GM10847 (cell line): ENCODE data around the gene OMA1.

ENCODE experiments used
- POLR2A ChIP-seq: IDR thresholded peaks from 2 replicates; pipeline ENCODE4 v1.6.1; 2011; ENCODE audit not compliant: insufficient read length; ENCODE audit errors: extremely low read depth

The OMA1 gene

DNA sequence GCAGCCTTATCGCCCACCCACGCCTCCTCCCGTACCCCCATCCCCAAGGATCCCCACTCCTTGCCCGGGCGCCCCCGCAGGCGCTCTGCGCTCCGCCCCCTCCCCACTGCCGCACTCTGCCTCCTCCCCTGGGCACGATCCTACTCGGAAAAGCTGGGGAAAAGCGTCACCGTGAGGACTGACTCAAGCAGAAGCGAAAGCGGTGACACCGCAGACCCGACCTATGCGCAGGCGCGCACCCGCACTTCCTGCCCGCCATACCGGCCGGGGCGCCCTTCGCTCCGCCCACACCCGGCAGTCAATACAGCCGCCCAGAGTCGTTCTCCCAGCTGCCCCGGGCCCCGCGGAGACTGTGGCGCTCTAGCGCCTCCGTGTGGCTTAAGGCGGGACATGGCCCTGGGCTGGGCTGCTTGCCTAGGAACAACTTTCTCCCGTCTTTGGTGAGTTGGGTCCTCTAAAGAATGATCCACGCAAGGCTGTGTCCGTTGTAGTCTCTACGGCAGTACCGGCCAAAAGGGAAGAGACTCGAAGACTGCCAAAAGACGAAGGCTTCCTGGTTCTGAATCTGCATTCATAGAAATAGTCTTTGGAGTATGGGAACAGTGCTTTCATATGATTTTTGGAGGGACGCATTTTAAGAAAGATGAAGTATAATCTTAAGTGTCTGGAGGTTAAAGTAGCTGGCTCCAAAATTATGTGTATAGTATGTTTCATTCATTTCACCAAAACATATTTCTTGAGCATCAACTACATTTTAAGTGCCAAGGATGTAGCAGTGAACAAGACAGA is at the start of gene OMA1:
OMA1 (minus strand) TSS at position 207 of the 789 bp plus-strand sequence. CDS start 7,432 bp downstream, outside the sequence.
- TF ChIP-seq POLR2A: peak; percentile 48

DNA sequence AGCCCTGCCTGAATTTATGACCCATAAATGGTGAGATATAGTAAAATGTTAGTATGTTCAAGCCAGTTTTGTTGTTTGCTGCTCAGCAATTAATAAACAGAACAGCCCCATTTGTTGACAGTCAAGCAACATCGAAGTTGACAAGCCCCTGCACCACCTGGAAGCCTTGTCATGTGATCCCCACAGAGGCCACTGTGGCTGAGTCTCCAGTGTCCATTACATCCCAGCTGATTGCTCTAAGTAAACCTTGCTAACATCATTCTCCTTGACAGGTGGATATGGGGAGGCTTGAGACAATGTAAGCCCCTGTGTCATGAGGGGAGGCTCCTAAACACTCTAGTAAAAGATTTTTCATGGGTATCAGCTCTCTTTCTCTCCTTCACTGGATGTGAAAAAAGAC is 48.0 kb upstream of the OMA1 start:
- TF ChIP-seq POLR2A: no peak

DNA sequence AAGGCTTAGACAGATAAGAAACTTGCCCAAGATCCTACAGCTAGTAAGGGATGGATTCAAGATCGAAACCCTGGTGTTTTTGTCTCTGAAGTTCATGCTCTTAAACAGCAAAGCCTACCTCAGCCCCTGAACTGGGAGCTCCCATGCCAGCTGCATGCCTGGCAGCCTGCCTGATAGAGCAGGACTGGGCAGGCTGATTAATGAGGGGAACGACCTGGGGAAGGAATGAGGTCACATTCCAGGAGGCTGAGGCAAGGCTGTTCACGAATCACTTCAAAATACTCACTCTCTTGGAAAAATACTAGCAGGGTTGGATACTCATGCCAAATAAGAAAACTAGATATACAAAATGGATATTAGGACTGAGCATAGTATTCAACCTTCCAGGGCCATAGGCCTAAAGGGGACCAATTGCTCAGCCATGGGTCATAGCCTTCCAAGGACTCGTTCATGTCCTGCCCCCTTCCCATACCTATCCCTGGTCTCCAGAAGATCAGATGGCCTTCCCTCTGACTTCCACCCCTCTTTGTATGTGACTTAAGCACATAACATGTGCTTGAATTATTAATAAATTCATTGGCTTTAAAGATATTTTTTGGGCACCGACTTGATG is 46.1 kb upstream of the OMA1 start:
- TF ChIP-seq POLR2A: no peak

DNA sequence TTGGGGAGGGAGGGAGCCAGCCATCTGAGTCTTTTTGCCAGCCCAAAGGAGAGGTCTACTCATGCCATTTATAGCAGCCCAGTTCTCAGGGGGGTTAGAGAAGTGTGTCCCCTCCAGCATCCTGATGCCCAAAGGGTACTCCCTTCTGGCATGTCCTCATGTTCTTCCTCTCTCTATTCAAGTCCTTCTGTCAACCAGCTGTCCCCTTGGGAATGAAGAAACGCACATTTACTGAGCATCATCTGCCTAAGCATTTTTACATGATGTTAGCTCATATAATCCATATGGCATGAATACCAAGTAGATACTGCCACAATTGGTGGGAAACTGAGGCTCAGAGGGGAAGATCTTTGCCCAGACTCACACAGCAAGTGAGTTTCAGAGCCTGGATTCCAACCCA is 45.3 kb upstream of the OMA1 start:
- TF ChIP-seq POLR2A: no peak

DNA sequence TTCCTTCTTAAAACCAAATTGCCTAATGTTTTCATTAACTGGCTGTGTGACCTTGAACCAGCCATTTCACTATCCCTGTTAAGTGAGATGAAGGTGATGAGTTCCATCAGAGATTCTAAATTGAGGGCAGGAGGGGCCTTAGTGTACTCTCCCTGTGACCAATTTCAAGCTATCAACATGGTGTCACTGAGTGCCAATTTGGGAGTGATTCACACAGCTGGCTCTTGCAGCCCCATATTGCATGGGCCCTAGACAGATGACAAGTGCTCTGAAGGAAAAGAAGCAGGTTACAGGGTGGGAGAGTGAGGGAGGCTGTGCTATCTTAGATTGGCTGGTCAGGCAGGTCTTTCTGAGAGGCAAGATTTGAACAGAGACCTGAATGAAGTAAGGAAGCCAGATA is 43.5 kb upstream of the OMA1 start:
- TF ChIP-seq POLR2A: no peak

DNA sequence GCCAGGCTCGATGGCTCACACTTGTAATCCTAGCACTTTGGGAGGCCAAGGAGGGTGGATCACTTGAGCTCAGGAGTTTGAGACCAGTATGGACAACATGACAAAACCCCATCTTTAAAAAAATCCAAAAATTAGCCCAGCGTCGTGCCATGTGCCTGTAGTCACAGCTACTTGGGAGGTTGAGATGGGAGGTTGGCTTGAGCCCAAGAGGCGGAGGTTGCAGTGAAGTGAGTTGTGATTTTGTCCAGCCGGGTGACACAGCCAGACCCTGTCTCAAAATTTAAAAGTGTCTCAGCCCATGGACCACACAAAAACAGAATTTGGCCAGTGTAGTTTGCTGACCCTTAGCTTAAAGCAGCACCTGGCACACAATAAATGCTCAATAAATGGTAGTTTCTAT is 41.9 kb upstream of the OMA1 start:
- no peak for TF ChIP-seq POLR2A

DNA sequence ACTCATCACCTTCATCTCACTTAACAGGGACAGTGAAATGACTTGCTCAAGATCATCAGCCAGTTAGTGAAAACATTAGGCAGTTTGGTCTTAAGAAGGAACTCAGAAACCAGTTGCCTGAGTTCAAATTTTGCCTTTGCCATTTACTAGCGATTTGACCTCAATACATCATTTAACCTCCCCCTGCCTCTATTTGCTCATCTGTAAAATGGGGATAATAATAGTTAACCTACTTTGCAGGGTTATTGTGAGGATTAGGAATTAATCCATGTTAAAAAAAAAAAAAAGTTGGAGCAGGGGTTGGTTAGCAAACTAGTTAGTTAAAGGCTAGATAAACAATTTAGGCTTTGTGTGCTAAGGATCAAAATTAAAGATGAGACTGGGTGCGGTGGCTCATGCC is 41.1 kb upstream of the OMA1 start:
- no peak for TF ChIP-seq POLR2A

DNA sequence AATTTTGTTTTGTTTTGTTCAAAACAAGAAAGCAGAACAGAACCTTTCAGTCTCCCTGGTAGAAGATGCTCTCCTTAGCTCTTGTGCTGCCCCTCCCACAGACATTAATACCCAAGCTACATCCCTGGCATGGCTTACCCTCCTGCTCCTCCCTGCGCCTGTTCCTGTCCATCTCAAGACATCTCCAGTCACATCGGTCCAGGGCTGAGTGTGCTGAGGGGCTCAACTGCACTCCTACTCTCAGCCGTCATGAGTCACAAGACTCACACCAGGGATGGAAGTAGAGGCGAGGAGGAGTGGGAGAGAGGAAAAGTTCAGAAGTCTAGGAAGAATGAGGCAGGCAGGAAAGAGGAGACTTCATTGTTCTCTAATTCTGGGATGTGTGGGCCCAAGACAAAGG is 39.7 kb upstream of the OMA1 start:
- no peak for TF ChIP-seq POLR2A

DNA sequence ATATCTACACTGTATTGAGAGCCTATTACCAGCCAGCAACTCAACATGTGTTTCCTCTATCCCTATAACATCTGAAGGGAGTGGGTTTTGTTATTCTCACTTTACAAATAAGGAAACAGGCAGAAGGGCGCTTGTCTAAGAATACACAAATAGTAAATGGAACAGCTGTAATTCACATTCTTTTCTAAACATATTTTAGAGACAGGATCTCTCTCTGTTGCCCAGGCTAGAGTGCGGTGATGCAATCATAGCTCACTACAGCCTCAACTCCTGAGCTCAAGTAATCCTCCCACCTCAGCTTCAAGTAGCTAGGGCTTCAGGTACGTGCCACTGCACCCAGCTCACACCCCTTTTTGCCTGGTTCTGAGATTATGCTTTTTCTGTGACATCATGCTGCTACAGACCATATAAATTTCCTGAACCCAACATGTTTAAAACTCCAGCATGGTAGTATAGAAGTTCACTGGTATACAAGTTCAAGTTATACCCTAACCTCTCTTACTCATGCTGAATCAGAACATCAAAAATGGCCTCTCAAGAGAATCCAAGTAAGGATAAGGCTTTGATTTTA is 39.1 kb upstream of the OMA1 start:
- TF ChIP-seq POLR2A: no peak

DNA sequence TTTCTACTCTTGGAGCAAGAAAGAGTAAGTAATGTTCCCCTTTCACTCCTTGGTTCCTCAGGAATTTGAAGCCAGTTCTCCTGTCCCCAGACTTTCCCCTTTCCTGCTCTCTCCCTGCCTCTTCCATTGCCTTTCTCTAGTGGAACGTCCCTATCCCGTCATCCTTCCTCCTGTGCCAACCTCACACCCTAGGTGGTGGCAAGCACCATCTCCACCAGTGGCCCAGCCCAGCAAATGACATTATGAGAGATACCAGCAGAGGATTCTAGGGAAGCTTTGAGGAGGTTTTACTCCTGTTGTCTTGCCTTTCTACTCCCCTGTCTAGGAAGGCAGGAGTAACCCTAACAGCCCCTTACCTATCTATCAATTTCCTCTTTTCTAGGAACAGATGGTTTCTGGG is 38.6 kb upstream of the OMA1 start:
- TF ChIP-seq POLR2A: no peak

DNA sequence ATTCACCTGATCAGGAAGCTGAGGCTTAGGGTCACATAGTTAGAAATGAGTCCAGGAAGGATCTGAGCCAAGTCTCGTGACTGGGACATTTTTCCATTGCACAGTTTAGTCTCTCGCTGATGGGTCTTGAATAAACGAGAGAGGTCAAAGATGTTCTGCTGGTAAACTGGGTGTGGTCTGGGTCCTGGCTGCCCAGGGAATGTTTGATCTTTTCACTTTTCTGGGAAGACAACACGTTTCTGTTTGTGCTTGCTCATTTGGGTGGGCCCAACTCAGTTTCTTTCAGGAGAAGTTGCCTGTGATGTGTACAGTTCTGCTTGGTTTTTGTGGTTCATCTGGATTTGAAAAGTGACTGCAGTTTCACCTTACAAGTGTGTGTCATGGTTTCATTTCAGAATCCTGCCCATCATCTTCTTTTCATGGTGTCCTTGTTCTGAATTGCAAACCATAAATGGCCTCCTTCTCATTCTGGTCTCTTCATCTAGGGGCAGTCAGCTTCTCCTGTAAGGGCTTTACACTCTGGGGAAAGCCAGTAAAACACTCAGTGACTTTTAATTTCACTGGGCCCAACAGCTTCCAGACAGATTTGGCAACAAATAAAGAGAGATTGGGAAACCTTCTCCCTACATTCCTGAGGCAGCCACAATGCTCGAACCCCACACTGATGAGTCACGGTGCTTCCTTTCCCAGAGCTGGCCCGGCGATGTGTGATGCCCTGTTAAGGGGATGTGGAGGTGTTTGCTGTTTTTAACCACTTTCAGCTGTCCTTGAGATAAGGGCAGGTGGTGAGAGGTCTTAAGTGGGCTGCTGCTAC is 37.8 kb upstream of the OMA1 start:
- no peak for TF ChIP-seq POLR2A

DNA sequence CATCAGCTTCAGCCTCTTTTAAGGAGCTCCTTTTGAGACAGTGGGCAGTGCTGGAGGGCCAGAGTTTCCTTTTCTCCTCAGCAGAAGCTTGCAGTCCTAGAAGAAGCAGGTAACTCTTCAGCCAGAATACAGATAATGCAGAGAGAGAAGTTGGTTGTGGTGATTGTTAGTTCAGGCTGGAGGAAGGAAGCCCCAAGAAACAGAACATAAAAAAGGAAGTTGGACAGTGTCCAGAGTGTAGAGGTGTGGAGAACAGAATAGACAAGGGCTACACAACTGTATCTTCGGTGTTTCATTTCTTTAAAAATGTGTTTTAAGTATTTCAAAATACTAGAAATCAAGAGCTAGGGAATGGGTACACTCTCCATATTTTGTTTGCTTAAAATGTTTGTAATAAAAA is 37.0 kb upstream of the OMA1 start:
- TF ChIP-seq POLR2A: no peak

DNA sequence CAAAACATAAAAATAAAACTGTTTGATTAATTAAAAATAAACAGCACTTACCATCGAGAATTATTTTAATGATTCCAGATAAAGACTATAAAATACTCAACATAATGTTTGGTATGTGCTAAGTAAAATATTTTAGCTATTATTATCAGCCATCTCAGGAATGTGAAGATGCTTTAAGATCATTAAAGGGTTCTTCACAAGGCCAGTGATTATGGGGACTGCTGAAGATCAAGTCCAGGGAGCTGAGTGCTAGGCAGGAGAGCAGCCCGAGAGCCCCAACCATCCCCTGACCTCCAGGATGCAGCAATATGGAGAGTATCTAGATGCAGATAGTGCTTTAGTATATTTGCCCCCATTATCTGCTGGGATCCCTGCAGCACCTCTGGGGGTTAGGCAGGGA is 35.1 kb upstream of the OMA1 start:
- no peak for TF ChIP-seq POLR2A

DNA sequence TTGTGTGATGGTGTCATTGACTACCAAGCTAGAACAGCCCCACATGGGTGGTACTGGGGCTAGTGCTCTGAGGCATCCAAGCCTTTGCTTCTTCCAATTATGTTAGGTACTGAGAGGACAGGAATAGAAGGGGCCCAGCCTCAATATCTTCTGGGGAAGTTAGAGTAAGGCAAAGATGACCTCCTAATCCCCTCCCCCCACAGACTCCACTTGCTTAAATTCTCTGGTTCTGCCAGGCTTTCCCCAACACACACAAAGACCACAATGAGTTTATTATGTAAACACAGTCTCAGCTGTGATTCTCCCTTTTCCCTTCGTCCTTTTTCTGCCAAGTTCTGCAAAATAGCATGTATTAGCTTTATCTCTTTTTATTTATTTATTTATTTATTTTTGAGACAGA is 33.7 kb upstream of the OMA1 start:
- no peak for TF ChIP-seq POLR2A

DNA sequence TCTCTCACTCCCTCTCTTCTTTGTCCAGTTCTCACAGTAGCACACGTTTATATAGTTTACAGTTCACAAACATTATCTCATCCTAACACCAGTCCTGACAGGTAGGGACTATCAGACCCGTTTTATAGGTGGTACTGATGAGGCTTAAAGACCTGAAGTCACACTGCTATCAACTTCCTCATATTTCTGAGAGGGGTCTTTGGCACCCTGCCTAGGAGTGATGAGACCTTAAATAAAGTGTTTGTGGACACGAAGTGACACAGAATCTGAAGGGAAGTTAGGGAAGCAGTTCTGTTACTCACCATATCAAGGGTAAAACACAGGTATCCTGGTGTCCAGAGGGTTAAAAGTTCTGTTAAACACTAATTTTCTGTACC is 31.1 kb upstream of the OMA1 start:
- TF ChIP-seq POLR2A: no peak
